ENCODE data around the gene NEK8.
A peak's percentile ranks its signal among the peaks of the same experiment; 100 is the strongest.
"Not testable (repeated sequence)": the region's sequence is repeated elsewhere in the genome, so short reads cannot be mapped to it uniquely, and the experiment has no call there.

NEK8 gene

GRCh38 chr17:28763804-28764266 lies 35.2 kb downstream of the NEK8 start:
- DNase-seq = peak in 11 of 14 donors; percentile 15 to 61 (median 39)

- no peak for DNase-seq
Measured at GRCh38 chr17:28765038-28765437, 36.5 kb downstream of the NEK8 start.

GRCh38 chr17:28773736-28774135 lies 45.1 kb downstream of the NEK8 start:
- no peak for DNase-seq

- no peak for DNase-seq
Measured at GRCh38 chr17:28774206-28774605, 45.6 kb downstream of the NEK8 start.

GRCh38 chr17:28777178-28777577 lies 48.6 kb downstream of the NEK8 start:
- no peak for DNase-seq

- not testable (repeated sequence) for DNase-seq
Measured at GRCh38 chr17:28779601-28780000, 51.0 kb downstream of the NEK8 start.

- no peak for DNase-seq
Measured at GRCh38 chr17:28783161-28783560, 54.6 kb downstream of the NEK8 start.

GRCh38 chr17:28788100-28788499 lies 59.5 kb downstream of the NEK8 start:
- DNase-seq = no peak
